Liver (tissue), 9 donors: ENCODE data around the gene EGR2. TPM values are rescaled to one million over a fixed set of nuclear protein-coding genes. Genes with fewer than 3 reads are reported as not detected.

Experiments
- DNase-seq: peaks from one replicate; pipeline ENCODE4 v3.0.0-alpha.2; 2017; ENCODE audit warnings: low spot score
- H3K27ac ChIP-seq, 2 donors: one replicate each; pipeline ENCODE4 v1.7.0; 2013; ENCODE audit warnings: inconsistent platforms in 2 of 2, low read length in 2 of 2, control low read depth in 1 of 2, low read depth in 1 of 2, mild to moderate bottlenecking in 1 of 2
- H3K27me3 ChIP-seq, 4 donors: one replicate each; pipeline versions ENCODE4 v1.6.1 to v1.7.0; 2013; ENCODE audit warnings: low read length in 3 of 4, inconsistent platforms in 1 of 4, mild to moderate bottlenecking in 1 of 4, moderate library complexity in 1 of 4; ENCODE audit not compliant: control insufficient read depth in 4 of 4, insufficient read depth in 4 of 4
- H3K36me3 ChIP-seq, 4 donors: one replicate each; pipeline versions ENCODE4 v1.6.1 to v1.7.0; 2013; ENCODE audit warnings: low read length in 3 of 4, mild to moderate bottlenecking in 3 of 4, low read depth in 1 of 4, moderate library complexity in 1 of 4; ENCODE audit not compliant: control insufficient read depth in 4 of 4, insufficient read depth in 3 of 4
- H3K4me1 ChIP-seq, 4 donors: one replicate each; pipeline versions ENCODE4 v1.6.1 to v1.7.0; 2013; ENCODE audit warnings: low read length in 3 of 4, mild to moderate bottlenecking in 3 of 4, moderate library complexity in 1 of 4; ENCODE audit not compliant: control insufficient read depth in 4 of 4, insufficient read depth in 4 of 4
- H3K4me3 ChIP-seq, 3 donors: one replicate each; pipeline versions ENCODE4 v1.6.1 to v1.7.0; 2013; ENCODE audit warnings: low read length in 3 of 3, control low read depth in 1 of 3, low read depth in 1 of 3, mild to moderate bottlenecking in 1 of 3
- H3K9ac ChIP-seq, 2 donors: one replicate each; pipeline ENCODE4 v1.7.0; 2013; ENCODE audit warnings: low read length in 2 of 2, mild to moderate bottlenecking in 2 of 2, moderate library complexity in 2 of 2, control low read depth in 1 of 2, low read depth in 1 of 2
- H3K9me3 ChIP-seq, 4 donors: one replicate each; pipeline versions ENCODE4 v1.6.1 to v1.7.0; 2013; ENCODE audit warnings: low read length in 3 of 4; ENCODE audit not compliant: control insufficient read depth in 4 of 4
- CTCF ChIP-seq: fragments of 150-350 bp; IDR thresholded peaks from 2 replicates; pipeline ENCODE4 v1.5.1; 2017; ENCODE audit warnings: improper control_type of control experiment, low read depth, low read length; ENCODE audit not compliant: missing input control
- EGR1 ChIP-seq, 2 donors: IDR thresholded peaks; 2 replicates each; pipeline ENCODE4 v1.6.1; 2016 to 2018; ENCODE audit warnings: antibody characterized with exemption in 2 of 2, low read depth in 2 of 2
- FOXA1 ChIP-seq: IDR thresholded peaks from 2 replicates; pipeline ENCODE4 v1.6.1; 2016; ENCODE audit warnings: antibody characterized with exemption
- FOXA2 ChIP-seq: IDR thresholded peaks from 2 replicates; pipeline ENCODE4 v1.6.1; 2016; ENCODE audit warnings: antibody characterized with exemption
- GABPA ChIP-seq, 2 donors: IDR thresholded peaks in 1 of 2; conservative IDR thresholded peaks in 1 of 2; 2 replicates each; pipeline ENCODE4 v1.6.1; 2016; ENCODE audit warnings: antibody characterized with exemption in 2 of 2, mild to moderate bottlenecking in 1 of 2, moderate library complexity in 1 of 2
- HNF4A ChIP-seq, 2 donors: conservative IDR thresholded peaks; 2 replicates each; pipeline ENCODE4 v1.6.1; 2016; ENCODE audit warnings: antibody characterized with exemption in 2 of 2, mild to moderate bottlenecking in 2 of 2
- HNF4G ChIP-seq: IDR thresholded peaks from 2 replicates; pipeline ENCODE4 v1.6.1; 2016; ENCODE audit warnings: antibody characterized with exemption
- JUND ChIP-seq, 2 donors: IDR thresholded peaks; 2 replicates each; pipeline ENCODE4 v1.6.1; 2016; ENCODE audit warnings: antibody characterized with exemption in 2 of 2
- NR2F2 ChIP-seq: IDR thresholded peaks from 2 replicates; pipeline ENCODE4 v1.6.1; 2016; ENCODE audit warnings: antibody characterized with exemption
- RAD21 ChIP-seq, 2 donors: IDR thresholded peaks; 2 replicates each; pipeline ENCODE4 v1.6.1; 2016; ENCODE audit warnings: antibody characterized with exemption in 2 of 2, mild to moderate bottlenecking in 2 of 2
- REST ChIP-seq: IDR thresholded peaks from 2 replicates; pipeline ENCODE4 v1.6.1; 2016; ENCODE audit warnings: antibody characterized with exemption, mild to moderate bottlenecking
- TAF1 ChIP-seq: conservative IDR thresholded peaks from 2 replicates; pipeline ENCODE4 v1.6.1; 2016; ENCODE audit warnings: antibody characterized with exemption, mild to moderate bottlenecking
- ZBTB33 ChIP-seq: IDR thresholded peaks from 2 replicates; pipeline ENCODE4 v1.6.1; 2016; ENCODE audit warnings: antibody characterized with exemption
- WGBS: extraction: QIAGEN DNeasy Blood & Tissue Kit; methylation state at CpG from one replicate; pipeline ENCODE4 v1.1.7; 2013; 5-methylcytosine and 5-hydroxymethylcytosine counted together
- polyA plus RNA-seq, 2 donors: library from polyadenylated mRNA; stranded (reverse) in 1 of 2; unstranded in 1 of 2; fragments of 200-250 nt in 1 of 2; fragments of >200 nt in 1 of 2; fragmentation: Nextera tagmentation in 1 of 2; extraction: Ambion mirVana in 1 of 2; gene quantifications; one replicate each; pipeline versions ENCODE4 v1.2.1 to v1.2.3, GENCODE V29; 2013 to 2015
- total RNA-seq, 2 donors: library from RNA; depleted of rRNA; stranded (reverse); fragments of >200 nt; gene quantifications; one replicate each; pipeline ENCODE4 v1.2.3, GENCODE V29; 2014
- donor health status: healthy.
- donor health status: healthy.
- donor health status: healthy.
- donor health status: healthy.
- donor health status: healthy.

The EGR2 gene
- total and polyA plus RNA-seq, 4 donors, result 0.17 to 0.76 (median 0.23) TPM

- no peak overlapping the region for H3K9ac ChIP-seq
- 81% methylated on average over 3 of the region's 3 CpGs for WGBS
- peaks cover 0 to 1% (median 0%) of the 10 kb centered on the region in 4 donors for H3K4me1 ChIP-seq
- no peaks in the 10 kb centered on the region for H3K36me3 ChIP-seq
- no peaks in the 10 kb centered on the region for H3K9me3 ChIP-seq
- TF ChIP-seq GABPA (IDR thresholded peaks at IDR 0.05 in 1 of 2, conservative IDR thresholded peaks at IDR 0.05 in 1 of 2), result no peak
- no peak for TF ChIP-seq HNF4G
- no peak for DNase-seq
- no peak overlapping the region for H3K4me3 ChIP-seq
- H3K27ac ChIP-seq, result no peak overlapping the region
- peaks cover 0 to 17% (median 0%) of the 10 kb centered on the region in 4 donors for H3K27me3 ChIP-seq
These were observed 19.3 kb downstream of the EGR2 start for GRCh38 chr10:62796896-62797295.

- no peaks in the 10 kb centered on the region for H3K9me3 ChIP-seq
- 94% methylated on average over 4 of the region's 4 CpGs for WGBS
- H3K9ac ChIP-seq, result no peak overlapping the region
- no peak for DNase-seq
- H3K36me3 ChIP-seq, result no peaks in the 10 kb centered on the region
- TF ChIP-seq TAF1, result no peak
- no peak for TF ChIP-seq CTCF
- no peak for TF ChIP-seq HNF4G
- no peak for TF ChIP-seq ZBTB33
- no peak for TF ChIP-seq EGR1 (IDR thresholded peaks at IDR 0.05; ENCODE audit: low read depth in 2 of 2)
- TF ChIP-seq RAD21 (IDR thresholded peaks at IDR 0.05), result no peak
- TF ChIP-seq FOXA1, result no peak
- H3K4me1 ChIP-seq, result peaks cover 0 to 1% (median 0%) of the 10 kb centered on the region in 4 donors
- H3K4me3 ChIP-seq, result no peak overlapping the region
- H3K27ac ChIP-seq, result no peak overlapping the region
- peaks cover 0 to 17% (median 0%) of the 10 kb centered on the region in 4 donors for H3K27me3 ChIP-seq
These were observed 20.4 kb downstream of the EGR2 start for GRCh38 chr10:62795762-62796161.

GRCh38 chr10:62795100-62795499, 21.1 kb downstream of the EGR2 start:
- H3K27ac ChIP-seq, result no peak overlapping the region
- H3K9me3 ChIP-seq, result no peaks in the 10 kb centered on the region
- H3K4me3 ChIP-seq, result no peak overlapping the region
- DNase-seq, result no peak
- H3K36me3 ChIP-seq, result no peaks in the 10 kb centered on the region
- peaks cover 0 to 1% (median 0%) of the 10 kb centered on the region in 4 donors for H3K4me1 ChIP-seq
- no peak overlapping the region for H3K9ac ChIP-seq
- TF ChIP-seq NR2F2, result peak; percentile 15
- no peak for TF ChIP-seq FOXA1
- TF ChIP-seq HNF4A (conservative IDR thresholded peaks at IDR 0.05), result no peak
- H3K27me3 ChIP-seq, result peaks cover 0 to 17% (median 0%) of the 10 kb centered on the region in 4 donors

- no peak for DNase-seq
- Histone ChIP-seq H3K9ac (no peak overlapping the region), H3K4me3 (no peak overlapping the region), H3K27ac (no peak overlapping the region), H3K36me3 (no peaks in the 10 kb centered on the region), H3K4me1 (peaks cover 0 to 1% (median 0%) of the 10 kb centered on the region in 4 donors), H3K27me3 (peaks cover 0 to 17% (median 0%) of the 10 kb centered on the region in 4 donors), H3K9me3 (no peaks in the 10 kb centered on the region)
- TF ChIP-seq ZBTB33 (no peak), REST (no peak), NR2F2 (no peak), FOXA2 (no peak), JUND (IDR thresholded peaks at IDR 0.05) (no peak), TAF1 (no peak)
- WGBS, result 88% methylated on average over 1 of the region's 1 CpG
These were observed 21.9 kb downstream of the EGR2 start for GRCh38 chr10:62794306-62794705.
